Measurements from ENCODE around the gene MYCBP2.

GRCh38 chr13:77056382-77056781 lies 270.5 kb downstream of the MYCBP2 start:
- TF ChIP-seq CTCF (IDR thresholded peaks at IDR 0.05; ENCODE audit: poor library complexity) (no peak), EZH2phosphoT487 (IDR thresholded peaks at IDR 0.05; ENCODE audit: low read depth, severe bottlenecking, unreplicated experiment) (no peak)

All from hepatocyte (in vitro differentiated cells).